Measurements from ENCODE around the gene OR51D1. TPM values are rescaled to one million over a fixed set of nuclear protein-coding genes. Genes with fewer than 3 reads are reported as not detected.

Gene OR51D1
- total RNA-seq, 1 experiment from 2014 or later, result not detected

DNA sequence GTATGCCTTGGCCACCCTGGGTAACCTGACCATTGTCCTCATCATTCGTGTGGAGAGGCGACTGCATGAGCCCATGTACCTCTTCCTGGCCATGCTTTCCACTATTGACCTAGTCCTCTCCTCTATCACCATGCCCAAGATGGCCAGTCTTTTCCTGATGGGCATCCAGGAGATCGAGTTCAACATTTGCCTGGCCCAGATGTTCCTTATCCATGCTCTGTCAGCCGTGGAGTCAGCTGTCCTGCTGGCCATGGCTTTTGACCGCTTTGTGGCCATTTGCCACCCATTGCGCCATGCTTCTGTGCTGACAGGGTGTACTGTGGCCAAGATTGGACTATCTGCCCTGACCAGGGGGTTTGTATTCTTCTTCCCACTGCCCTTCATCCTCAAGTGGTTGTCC lies 2.7 kb downstream of the OR51D1 start:
- no CpG with 5 or more reads among the region's 6 CpGs for WGBS (ENCODE audit: extremely low coverage, insufficient read length, low lambda C conversion rate)
- no peaks in the 10 kb centered on the region for H3K27me3 ChIP-seq (ENCODE audit: insufficient read depth, low read length)
- H4K8ac ChIP-seq (replicated peaks; ENCODE audit: insufficient read length, low read depth, low read length), result no peak overlapping the region
- DNase-seq, result no peak
- no peak overlapping the region for H3K14ac ChIP-seq (ENCODE audit: insufficient read depth, low read length)
- H3K56ac ChIP-seq (ENCODE audit: insufficient read length, low read depth, low read length), result no peak overlapping the region
- no peaks in the 10 kb centered on the region for H3K79me2 ChIP-seq (ENCODE audit: insufficient read depth, low read length)
- Mint-ChIP-seq H3K4me3 (no peak overlapping the region), H3K27ac (no peak overlapping the region), H3K4me1 (peaks cover 3 to 11% of the 10 kb centered on the region in 2 experiments; a peak in 3 of 4 replicates), H3K27me3 (ENCODE audit: low read depth) (peaks cover 1% of the 10 kb centered on the region), H3K36me3 (ENCODE audit: insufficient read depth in 1 of 3, low read depth in 3 of 3) (no peaks in the 10 kb centered on the region), H3K9me3 (no peaks in the 10 kb centered on the region)
- H4K91ac ChIP-seq (ENCODE audit: insufficient read length, low read depth, low read length), result no peak overlapping the region
- no peaks in the 10 kb centered on the region for H3K4me1 ChIP-seq (ENCODE audit: insufficient read depth, low read length)
- H2AK5ac ChIP-seq (ENCODE audit: insufficient read length, low read length), result no peak overlapping the region
- H3K4ac ChIP-seq (ENCODE audit: low read depth, low read length), result no peak overlapping the region
- no peak overlapping the region for H2BK15ac ChIP-seq (ENCODE audit: low read depth, low read length)
- H3K23ac ChIP-seq (ENCODE audit: insufficient read length, low read depth, low read length), result no peak overlapping the region
- H4K20me1 ChIP-seq (ENCODE audit: control insufficient read depth, insufficient read depth, insufficient read length), result no peaks in the 10 kb centered on the region
- no peak overlapping the region for H2BK12ac ChIP-seq (ENCODE audit: insufficient read length, low read depth, low read length)
- H3K18ac ChIP-seq (ENCODE audit: insufficient read length, low read depth, low read length), result no peak overlapping the region
- H3K9me3 ChIP-seq (ENCODE audit: control insufficient read depth, low read depth, low read length), result no peaks in the 10 kb centered on the region
- H3K27ac ChIP-seq (ENCODE audit: insufficient read length, low read depth, low read length), result no peak overlapping the region
- no peak overlapping the region for H3T11ph ChIP-seq (ENCODE audit: low read length)
- no peak overlapping the region for H3K4me2 ChIP-seq (ENCODE audit: insufficient read depth, insufficient read length, low read length)
- H4K5ac ChIP-seq (ENCODE audit: insufficient read length, low read depth, low read length), result no peak overlapping the region
- no peaks in the 10 kb centered on the region for H3K23me2 ChIP-seq (ENCODE audit: insufficient read length, low read depth, low read length, poor library complexity, severe bottlenecking)
- TF ChIP-seq, protein P1, sequence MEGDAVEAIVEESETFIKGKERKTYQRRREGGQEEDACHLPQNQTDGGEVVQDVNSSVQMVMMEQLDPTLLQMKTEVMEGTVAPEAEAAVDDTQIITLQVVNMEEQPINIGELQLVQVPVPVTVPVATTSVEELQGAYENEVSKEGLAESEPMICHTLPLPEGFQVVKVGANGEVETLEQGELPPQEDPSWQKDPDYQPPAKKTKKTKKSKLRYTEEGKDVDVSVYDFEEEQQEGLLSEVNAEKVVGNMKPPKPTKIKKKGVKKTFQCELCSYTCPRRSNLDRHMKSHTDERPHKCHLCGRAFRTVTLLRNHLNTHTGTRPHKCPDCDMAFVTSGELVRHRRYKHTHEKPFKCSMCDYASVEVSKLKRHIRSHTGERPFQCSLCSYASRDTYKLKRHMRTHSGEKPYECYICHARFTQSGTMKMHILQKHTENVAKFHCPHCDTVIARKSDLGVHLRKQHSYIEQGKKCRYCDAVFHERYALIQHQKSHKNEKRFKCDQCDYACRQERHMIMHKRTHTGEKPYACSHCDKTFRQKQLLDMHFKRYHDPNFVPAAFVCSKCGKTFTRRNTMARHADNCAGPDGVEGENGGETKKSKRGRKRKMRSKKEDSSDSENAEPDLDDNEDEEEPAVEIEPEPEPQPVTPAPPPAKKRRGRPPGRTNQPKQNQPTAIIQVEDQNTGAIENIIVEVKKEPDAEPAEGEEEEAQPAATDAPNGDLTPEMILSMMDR (conservative IDR thresholded peaks at IDR 0.05), result no peak
- no peak overlapping the region for H2AFZ ChIP-seq (ENCODE audit: low read length)
- no peaks in the 10 kb centered on the region for H3K79me1 ChIP-seq (ENCODE audit: insufficient read depth, low read depth, low read length, poor library complexity, severe bottlenecking)
- no peak overlapping the region for H2BK120ac ChIP-seq (ENCODE audit: low read depth, low read length, poor library complexity, severe bottlenecking)
- no peak overlapping the region for H2BK20ac ChIP-seq (ENCODE audit: low read depth, low read length, poor library complexity, severe bottlenecking)
- H2BK5ac ChIP-seq (ENCODE audit: insufficient read length, low read length), result no peak overlapping the region
- no peak overlapping the region for H3K9ac ChIP-seq (ENCODE audit: extremely low read depth, insufficient read length, low read length)
